ENCODE measurements around the gene SEMA3D. TPM values are rescaled to one million over a fixed set of nuclear protein-coding genes. Genes with fewer than 3 reads are reported as not detected.

The SEMA3D gene
- total RNA-seq, 6 experiments from 2014 or later: 0.18 to 1.3 (median 0.30) TPM

GRCh38 chr7:85001495-85002345 lies 185.1 kb downstream of the SEMA3D start:
- Histone ChIP-seq H3K27ac (no peak overlapping the region), H3K36me3 (no peaks in the 10 kb centered on the region), H3K9me3 (no peaks in the 10 kb centered on the region), H3K4me3 (no peak overlapping the region), H3K4me1 (no peaks in the 10 kb centered on the region), H3K27me3 (no peaks in the 10 kb centered on the region)
- intact Hi-C loops (cut with DNase I): no loop called here
- ATAC-seq: no peak
- no peak for DNase-seq
- no peak for TF ChIP-seq CTCF (IDR thresholded peaks at IDR 0.05)
- no peak for TF ChIP-seq POLR2A (IDR thresholded peaks at IDR 0.05)
- 56% methylated on average over 3 of the region's 3 CpGs for WGBS (ENCODE audit: insufficient coverage, low coverage, low lambda C conversion rate, missing lambda C conversion rate)

GRCh38 chr7:85000735-85001350 lies 186.0 kb downstream of the SEMA3D start:
- no peaks in the 10 kb centered on the region for H3K9me3 ChIP-seq
- DNase-seq: no peak
- H3K4me1 ChIP-seq: no peaks in the 10 kb centered on the region
- no peak overlapping the region for H3K27ac ChIP-seq
- 75% methylated on average over 1 of the region's 1 CpG for WGBS (ENCODE audit: insufficient coverage, low coverage, low lambda C conversion rate, missing lambda C conversion rate)
- ATAC-seq: no peak
- no peak for TF ChIP-seq POLR2A (IDR thresholded peaks at IDR 0.05)
- TF ChIP-seq CTCF (IDR thresholded peaks at IDR 0.05): no peak
- H3K27me3 ChIP-seq: no peaks in the 10 kb centered on the region
- intact Hi-C loops (cut with DNase I): no loop called here
- no peaks in the 10 kb centered on the region for H3K36me3 ChIP-seq
- H3K4me3 ChIP-seq: no peak overlapping the region

- H3K36me3 ChIP-seq: no peaks in the 10 kb centered on the region
- TF ChIP-seq CTCF (IDR thresholded peaks at IDR 0.05) (no peak), POLR2A (IDR thresholded peaks at IDR 0.05) (no peak)
- ATAC-seq: no peak
- H3K9me3 ChIP-seq: no peaks in the 10 kb centered on the region
- no peak for DNase-seq
- no peaks in the 10 kb centered on the region for H3K4me1 ChIP-seq
- H3K4me3 ChIP-seq: no peak overlapping the region
- H3K27me3 ChIP-seq: no peaks in the 10 kb centered on the region
- WGBS (ENCODE audit: insufficient coverage, low coverage, low lambda C conversion rate, missing lambda C conversion rate): 55% methylated on average over 7 of the region's 8 CpGs
- H3K27ac ChIP-seq: no peak overlapping the region
- intact Hi-C loops (cut with DNase I): no loop called here
Observed at GRCh38 chr7:84999450-84999849, 187.4 kb downstream of the SEMA3D start.

GRCh38 chr7:84998665-84999064 lies 188.2 kb downstream of the SEMA3D start:
- Histone ChIP-seq H3K36me3 (no peaks in the 10 kb centered on the region), H3K4me1 (no peaks in the 10 kb centered on the region), H3K4me3 (no peak overlapping the region), H3K27ac (no peak overlapping the region), H3K27me3 (no peaks in the 10 kb centered on the region), H3K9me3 (no peaks in the 10 kb centered on the region)
- ATAC-seq: no peak
- no peak for TF ChIP-seq POLR2A (IDR thresholded peaks at IDR 0.05)
- no peak for TF ChIP-seq CTCF (IDR thresholded peaks at IDR 0.05)
- DNase-seq: no peak
- intact Hi-C loops (cut with DNase I): no loop called here
